Spleen (tissue), 11 donors: ENCODE results near the gene GLRX. TPM values are rescaled to one million over a fixed set of nuclear protein-coding genes. Genes with fewer than 3 reads are reported as not detected.
A peak's percentile ranks its signal among the peaks of the same experiment; 100 is the strongest.

Experiments
- DNase-seq: peaks from one replicate; pipeline ENCODE4 v3.0.0-alpha.2; 2020
- H3K27ac ChIP-seq, 8 donors: fragments of 200-600 bp; sonication (generic) in 7 of 8; 1 replicate in 4 of 8; 2 replicates in 4 of 8; pipeline versions ENCODE4 v1.5.0 to v1.8.0; 2016 to 2021; ENCODE audit warnings: inconsistent platforms in 4 of 8, mild to moderate bottlenecking in 4 of 8, moderate library complexity in 1 of 8
- H3K27me3 ChIP-seq, 7 donors: fragments of 200-600 bp; sonication (generic) in 6 of 7; replicated peaks in 1 of 7; 1 replicate in 4 of 7; 2 replicates in 3 of 7; pipeline versions ENCODE4 v1.5.0 to v1.8.0; 2016 to 2021; ENCODE audit warnings: inconsistent platforms in 3 of 7, mild to moderate bottlenecking in 1 of 7
- H3K36me3 ChIP-seq, 6 donors: fragments of 200-600 bp; sonication (generic) in 5 of 6; 1 replicate in 4 of 6; 2 replicates in 2 of 6; pipeline versions ENCODE4 v1.5.0 to v1.8.0; 2016 to 2021; ENCODE audit warnings: inconsistent platforms in 2 of 6
- H3K4me1 ChIP-seq, 6 donors: fragments of 200-600 bp; sonication (generic) in 5 of 6; 1 replicate in 3 of 6; 2 replicates in 3 of 6; pipeline versions ENCODE4 v1.5.0 to v1.8.0; 2016 to 2021; ENCODE audit warnings: inconsistent platforms in 3 of 6
- H3K4me3 ChIP-seq, 8 donors: fragments of 200-600 bp; sonication (generic) in 7 of 8; 1 replicate in 4 of 8; 2 replicates in 4 of 8; pipeline versions ENCODE4 v1.5.0 to v1.8.0; 2016 to 2021; ENCODE audit warnings: inconsistent platforms in 4 of 8, mild to moderate bottlenecking in 4 of 8, moderate library complexity in 2 of 8
- H3K9me3 ChIP-seq, 8 donors: fragments of 200-600 bp; sonication (generic) in 7 of 8; 1 replicate in 4 of 8; 2 replicates in 4 of 8; pipeline versions ENCODE4 v1.5.0 to v1.8.0; 2016 to 2021; ENCODE audit warnings: inconsistent platforms in 4 of 8
- POLR2A ChIP-seq, 3 donors: fragments of 450-650 bp; IDR thresholded peaks; one replicate each; pipeline ENCODE4 v1.5.1; 2017; ENCODE audit warnings: antibody characterized with exemption in 3 of 3, mild to moderate bottlenecking in 1 of 3
- POLR2AphosphoS5 ChIP-seq, 3 donors: sonication (generic); formaldehyde crosslinking; IDR thresholded peaks; one replicate each; pipeline ENCODE4 v1.5.1; 2017; ENCODE audit warnings: antibody characterized with exemption in 3 of 3
- WGBS, 5 donors: extraction: QIAGEN DNeasy Blood & Tissue Kit in 3 of 5; methylation state at CpG; one replicate each; pipeline versions ENCODE4 v1.1.5 to v1.1.7; 2013 to 2018; 5-methylcytosine and 5-hydroxymethylcytosine counted together
- intact Hi-C: fragments of 100-400 bp; cut with DNase I; formaldehyde crosslinking; loops from one replicate; pipeline ENCODE4 v1.15.0; 2023; ENCODE audit warnings: low total_unique reads
- polyA plus RNA-seq, 3 donors: library from polyadenylated mRNA; stranded (reverse); fragments of 200-250 nt; gene quantifications; one replicate each; pipeline ENCODE4 v1.2.1, GENCODE V29; 2013
- total RNA-seq, 7 donors: library from RNA; depleted of rRNA in 3 of 7; stranded (reverse); fragments of >200 nt in 3 of 7; fragmentation: NEBNext Ultra II Directional in 4 of 7; extraction: Animal tissue kit (Norgen Biotek cat#: 25700) in 4 of 7; gene quantifications; one replicate each; pipeline versions ENCODE4 v1.1.0 to v1.2.1, GENCODE V29; 2016 to 2021
- TF ChIP-seq, protein P1 (sequence below), 11 experiments: fragments of 200-600 bp in 7 of 11; fragments of 450-650 bp in 4 of 11; sonication (generic) in 4 of 11; IDR thresholded peaks in 8 of 11; conservative IDR thresholded peaks in 3 of 11; 1 replicate in 7 of 11; 2 replicates in 4 of 11; pipeline versions ENCODE4 v1.4.0 to v1.8.0; 2016 to 2021; ENCODE audit warnings: antibody characterized with exemption in 11 of 11, inconsistent platforms in 4 of 11, mild to moderate bottlenecking in 1 of 11
- donor health status: healthy with polysubstance abuse.
- donor health status: DM: no; HTN: no; CAD: no; lungs with moderate emphysema.
- donor health status: DM: no; HTN: no; CAD: no.
- donor health status: Bipolar disorder and iron deficiency.
- donor health status: healthy.
- donor health status: DM: no; HTN: no; CAD: no.
- donor health status: DM: yes; HTN: yes; CAD: no.

The GLRX gene
- total and polyA plus RNA-seq, 10 donors, result 59.3 to 149 (median 88.2) TPM

DNA sequence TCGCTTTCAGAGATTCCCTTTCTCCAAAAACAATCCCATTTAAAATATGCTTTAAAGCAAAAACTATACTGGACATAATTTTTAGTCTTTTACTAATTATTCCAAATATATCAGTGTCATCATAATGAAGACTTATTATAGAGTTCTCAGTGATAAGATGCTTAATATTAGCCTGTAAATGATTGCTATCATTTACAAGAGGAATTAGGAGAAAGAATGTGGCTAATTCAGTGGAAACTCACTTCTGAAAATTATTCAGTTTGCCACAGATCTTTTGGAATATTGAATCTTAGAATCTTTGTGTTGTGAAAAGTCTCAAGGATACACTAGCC lies 24.7 kb upstream of the GLRX start:
- Histone ChIP-seq H3K4me1 (peaks cover 6 to 25% (median 16%) of the 10 kb centered on the region in 6 donors), H3K27me3 (no peaks in the 10 kb centered on the region), H3K4me3 (no peak overlapping the region), H3K9me3 (no peaks in the 10 kb centered on the region), H3K27ac (no peak overlapping the region), H3K36me3 (no peaks in the 10 kb centered on the region)
- TF ChIP-seq, protein P1, sequence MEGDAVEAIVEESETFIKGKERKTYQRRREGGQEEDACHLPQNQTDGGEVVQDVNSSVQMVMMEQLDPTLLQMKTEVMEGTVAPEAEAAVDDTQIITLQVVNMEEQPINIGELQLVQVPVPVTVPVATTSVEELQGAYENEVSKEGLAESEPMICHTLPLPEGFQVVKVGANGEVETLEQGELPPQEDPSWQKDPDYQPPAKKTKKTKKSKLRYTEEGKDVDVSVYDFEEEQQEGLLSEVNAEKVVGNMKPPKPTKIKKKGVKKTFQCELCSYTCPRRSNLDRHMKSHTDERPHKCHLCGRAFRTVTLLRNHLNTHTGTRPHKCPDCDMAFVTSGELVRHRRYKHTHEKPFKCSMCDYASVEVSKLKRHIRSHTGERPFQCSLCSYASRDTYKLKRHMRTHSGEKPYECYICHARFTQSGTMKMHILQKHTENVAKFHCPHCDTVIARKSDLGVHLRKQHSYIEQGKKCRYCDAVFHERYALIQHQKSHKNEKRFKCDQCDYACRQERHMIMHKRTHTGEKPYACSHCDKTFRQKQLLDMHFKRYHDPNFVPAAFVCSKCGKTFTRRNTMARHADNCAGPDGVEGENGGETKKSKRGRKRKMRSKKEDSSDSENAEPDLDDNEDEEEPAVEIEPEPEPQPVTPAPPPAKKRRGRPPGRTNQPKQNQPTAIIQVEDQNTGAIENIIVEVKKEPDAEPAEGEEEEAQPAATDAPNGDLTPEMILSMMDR (IDR thresholded peaks at IDR 0.05 in 8 of 11, conservative IDR thresholded peaks at IDR 0.05 in 3 of 11), result peak in 6 of 11 experiments; percentile 3 to 66 (median 22)
- no peak for TF ChIP-seq POLR2AphosphoS5 (IDR thresholded peaks at IDR 0.05)
- DNase-seq, result no peak
- WGBS, 5 donors, result 11 to 22% (median 16%) methylated on average over 1 of the region's 1 CpG
- intact Hi-C loops, result loop anchor here (2.0 to 5.0 kb wide), 3 partner anchors 64 to 200 kb away; partner anchors contain the start of gene RFESD

DNA sequence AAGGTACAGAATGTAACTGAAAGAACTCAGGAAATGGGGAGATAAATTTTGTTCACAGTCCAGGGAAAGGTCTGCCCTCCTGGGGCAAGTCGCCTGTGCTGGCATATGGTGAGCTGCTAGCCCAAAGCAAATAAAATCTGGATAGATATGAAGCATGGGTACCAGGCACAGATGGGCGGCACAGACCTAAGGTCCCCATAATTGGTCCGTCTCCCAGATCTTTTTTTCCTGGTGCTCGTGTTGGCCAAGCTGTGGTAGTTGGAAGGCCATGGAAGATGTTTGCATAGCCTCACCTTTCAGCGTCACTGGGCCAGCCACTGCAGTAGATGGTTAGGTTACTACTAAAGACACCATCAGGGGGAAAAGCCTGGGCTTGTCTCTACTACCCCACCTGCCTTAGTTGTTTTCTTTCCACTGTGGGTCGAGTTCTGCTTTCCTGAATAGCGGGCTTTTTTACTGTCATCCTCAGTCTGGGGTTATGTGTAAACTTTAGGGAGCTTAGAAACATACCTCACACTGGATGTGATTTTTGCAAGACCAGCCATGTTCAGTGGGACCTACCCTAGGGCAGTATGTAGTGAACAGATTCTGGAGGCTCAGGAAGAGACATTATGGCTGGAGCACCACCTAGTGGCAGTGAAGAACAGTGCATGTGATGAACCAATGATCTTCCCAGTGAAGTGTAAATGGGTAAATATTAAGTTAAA lies 24.2 kb upstream of the GLRX start:
- H3K27me3 ChIP-seq, result no peaks in the 10 kb centered on the region
- intact Hi-C loops, result loop anchor here (2.0 to 5.0 kb wide), 3 partner anchors 64 to 199 kb away; partner anchors contain the start of gene RFESD
- H3K4me1 ChIP-seq, result peaks cover 6 to 30% (median 16%) of the 10 kb centered on the region in 6 donors
- H3K27ac ChIP-seq, result no peak overlapping the region
- no peak overlapping the region for H3K4me3 ChIP-seq
- no peaks in the 10 kb centered on the region for H3K9me3 ChIP-seq
- 75 to 81% (median 77%) methylated on average over 7 of the region's 7 CpGs for WGBS, 5 donors
- TF ChIP-seq POLR2A (IDR thresholded peaks at IDR 0.05), result no peak
- no peak for TF ChIP-seq POLR2AphosphoS5 (IDR thresholded peaks at IDR 0.05)
- TF ChIP-seq, protein P1 (IDR thresholded peaks at IDR 0.05 in 8 of 11, conservative IDR thresholded peaks at IDR 0.05 in 3 of 11), result peak; percentile 81 to 96 (median 92)
- no peak for DNase-seq
- no peaks in the 10 kb centered on the region for H3K36me3 ChIP-seq

DNA sequence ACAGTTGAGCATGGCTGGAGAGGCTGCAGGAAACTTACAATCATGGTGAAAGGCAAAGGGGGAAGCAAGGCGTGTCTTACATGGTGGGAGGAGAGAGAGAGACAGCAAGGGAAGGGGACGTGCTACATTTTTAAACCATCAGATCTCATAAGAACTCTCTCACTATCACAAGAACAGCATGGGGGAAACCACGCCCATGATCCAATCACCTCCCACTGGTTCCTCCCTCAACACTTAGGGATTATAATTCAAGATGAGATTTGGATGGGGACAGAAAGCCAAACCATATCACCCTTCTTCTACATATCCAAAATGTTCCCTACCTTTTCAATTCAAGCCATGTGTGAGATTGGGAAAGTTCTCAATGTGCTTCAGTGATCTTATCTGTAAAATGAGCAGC lies 22.9 kb upstream of the GLRX start:
- intact Hi-C loops, result loop anchor here (5.0 kb wide), 2 partner anchors 183 to 198 kb away; partner anchors contain the start of gene RFESD
- Histone ChIP-seq H3K27me3 (no peaks in the 10 kb centered on the region), H3K36me3 (no peaks in the 10 kb centered on the region), H3K9me3 (no peaks in the 10 kb centered on the region), H3K4me1 (peaks cover 6 to 43% (median 29%) of the 10 kb centered on the region in 6 donors), H3K27ac (no peak overlapping the region), H3K4me3 (no peak overlapping the region)
- 54 to 77% (median 61%) methylated on average over 3 of the region's 3 CpGs for WGBS, 5 donors
- no peak for TF ChIP-seq POLR2A (IDR thresholded peaks at IDR 0.05)
- TF ChIP-seq, protein P1 (IDR thresholded peaks at IDR 0.05 in 8 of 11, conservative IDR thresholded peaks at IDR 0.05 in 3 of 11), result no peak
- no peak for DNase-seq

DNA sequence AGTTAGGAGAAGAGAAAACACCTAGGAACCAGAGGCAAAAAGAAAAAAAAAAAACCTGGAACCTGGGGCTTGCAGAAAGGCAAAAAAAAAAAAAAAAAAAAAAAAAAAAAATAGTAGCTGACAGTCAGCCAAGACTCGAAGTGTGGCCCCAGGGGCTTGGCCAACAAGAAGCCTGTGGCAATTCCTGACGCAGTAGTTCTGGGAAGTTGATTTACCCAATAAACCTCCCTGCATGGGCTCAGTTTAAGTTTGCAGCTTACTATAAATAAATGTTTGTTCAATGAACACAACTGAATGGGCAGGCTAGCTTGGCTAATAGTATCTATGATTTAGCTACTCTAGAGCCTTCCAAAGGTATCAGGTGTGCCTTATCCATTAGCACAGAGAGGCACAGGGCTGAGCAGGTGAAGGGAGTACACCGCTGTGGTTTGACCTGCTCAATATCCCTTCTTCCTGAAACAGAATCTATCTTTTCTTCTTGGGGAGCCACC lies 21.3 kb upstream of the GLRX start:
- no peaks in the 10 kb centered on the region for H3K27me3 ChIP-seq
- intact Hi-C loops, result no loop called here
- peak overlapping the region in 6 of 8 donors; percentile 41 to 80 (median 68) for H3K27ac ChIP-seq
- WGBS, 5 donors, result 46 to 74% (median 62%) methylated on average over 3 of the region's 3 CpGs
- TF ChIP-seq POLR2AphosphoS5 (IDR thresholded peaks at IDR 0.05) (no peak), POLR2A (IDR thresholded peaks at IDR 0.05) (no peak)
- TF ChIP-seq, protein P1 (IDR thresholded peaks at IDR 0.05 in 8 of 11, conservative IDR thresholded peaks at IDR 0.05 in 3 of 11), result no peak
- H3K9me3 ChIP-seq, result no peaks in the 10 kb centered on the region
- H3K4me3 ChIP-seq, result no peak overlapping the region
- H3K4me1 ChIP-seq, result peaks cover 6 to 57% (median 34%) of the 10 kb centered on the region in 6 donors
- no peaks in the 10 kb centered on the region for H3K36me3 ChIP-seq
- DNase-seq, result no peak
